ENCODE measurements around the gene GRIK4. TPM values are rescaled to one million over a fixed set of nuclear protein-coding genes. Genes with fewer than 3 reads are reported as not detected.
"Not testable (repeated sequence)": the region's sequence is repeated elsewhere in the genome, so short reads cannot be mapped to it uniquely, and the experiment has no call there.

Gene GRIK4
- total RNA-seq, 1 donor from 2014 or later, result 2.2 TPM

DNA sequence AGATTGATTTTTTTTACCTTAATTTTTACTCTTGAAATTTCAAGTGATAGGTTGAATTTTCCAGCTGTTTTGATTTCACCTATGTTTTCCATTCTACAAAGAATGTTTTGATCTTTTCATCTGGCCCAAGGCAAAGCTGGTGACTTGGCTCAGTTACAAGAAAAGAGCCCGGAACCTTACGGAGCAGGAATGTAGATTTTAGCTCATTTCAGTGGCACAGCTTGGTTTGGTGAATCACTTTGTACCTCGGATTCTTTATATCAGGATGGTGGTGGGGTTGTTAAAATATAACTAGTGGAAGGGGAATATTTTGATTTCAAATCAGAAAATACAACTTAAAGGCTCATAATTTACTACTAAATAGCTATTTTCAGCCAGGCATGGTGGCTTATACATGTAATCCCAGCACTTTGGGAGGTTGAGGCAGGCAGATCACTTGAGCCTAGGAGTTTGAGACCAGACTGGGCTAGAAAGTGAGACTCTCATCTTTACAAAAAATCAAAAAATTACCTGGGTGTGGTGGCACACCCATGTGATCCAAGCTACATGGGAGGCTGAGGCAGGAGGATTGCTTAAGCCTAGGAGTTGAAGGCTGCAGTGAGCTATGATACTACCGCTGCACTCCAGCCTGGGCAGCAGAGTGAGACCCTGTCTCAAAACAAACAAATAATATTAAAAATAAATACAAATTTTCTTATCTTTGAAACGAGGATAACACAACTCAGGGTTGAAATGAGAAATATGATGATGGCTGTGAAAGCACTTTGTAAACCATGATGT, 9.4 kb upstream of the GRIK4 start:
- no peaks in the 10 kb centered on the region for H3K9me3 ChIP-seq (ENCODE audit: insufficient read depth, low read depth, low read length)
- no peak overlapping the region for H3K4me3 ChIP-seq (ENCODE audit: insufficient read depth, low read depth, low read length)
- H3K4me1 ChIP-seq (ENCODE audit: insufficient read depth, low read length), result no peaks in the 10 kb centered on the region
- no peaks in the 10 kb centered on the region for H3K9me3 Mint-ChIP-seq (ENCODE audit: unreplicated experiment)
- TF ChIP-seq, protein P1, sequence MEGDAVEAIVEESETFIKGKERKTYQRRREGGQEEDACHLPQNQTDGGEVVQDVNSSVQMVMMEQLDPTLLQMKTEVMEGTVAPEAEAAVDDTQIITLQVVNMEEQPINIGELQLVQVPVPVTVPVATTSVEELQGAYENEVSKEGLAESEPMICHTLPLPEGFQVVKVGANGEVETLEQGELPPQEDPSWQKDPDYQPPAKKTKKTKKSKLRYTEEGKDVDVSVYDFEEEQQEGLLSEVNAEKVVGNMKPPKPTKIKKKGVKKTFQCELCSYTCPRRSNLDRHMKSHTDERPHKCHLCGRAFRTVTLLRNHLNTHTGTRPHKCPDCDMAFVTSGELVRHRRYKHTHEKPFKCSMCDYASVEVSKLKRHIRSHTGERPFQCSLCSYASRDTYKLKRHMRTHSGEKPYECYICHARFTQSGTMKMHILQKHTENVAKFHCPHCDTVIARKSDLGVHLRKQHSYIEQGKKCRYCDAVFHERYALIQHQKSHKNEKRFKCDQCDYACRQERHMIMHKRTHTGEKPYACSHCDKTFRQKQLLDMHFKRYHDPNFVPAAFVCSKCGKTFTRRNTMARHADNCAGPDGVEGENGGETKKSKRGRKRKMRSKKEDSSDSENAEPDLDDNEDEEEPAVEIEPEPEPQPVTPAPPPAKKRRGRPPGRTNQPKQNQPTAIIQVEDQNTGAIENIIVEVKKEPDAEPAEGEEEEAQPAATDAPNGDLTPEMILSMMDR (IDR thresholded peaks at IDR 0.05; ENCODE audit: insufficient read depth, low read depth, low read length), result no peak
- TF ChIP-seq EZH2 (IDR thresholded peaks at IDR 0.05; ENCODE audit: insufficient read depth, low read length), result no peak
- no peak overlapping the region for H3K4me3 Mint-ChIP-seq (ENCODE audit: unreplicated experiment)
- no peak overlapping the region for H3K4me2 ChIP-seq (ENCODE audit: low read length)
- peaks cover 11% of the 10 kb centered on the region for H3K27me3 ChIP-seq (ENCODE audit: insufficient read depth, low read length)
- peaks cover 1% of the 10 kb centered on the region for H3K36me3 Mint-ChIP-seq (ENCODE audit: low read depth, unreplicated experiment)
- H3K27ac Mint-ChIP-seq (ENCODE audit: unreplicated experiment), result no peak overlapping the region
- H3K27me3 Mint-ChIP-seq (ENCODE audit: low read depth, unreplicated experiment), result peaks cover 11% of the 10 kb centered on the region
- FAIRE-seq (no peak), DNase-seq (ENCODE audit: low read depth) (no peak)
- H3K79me2 ChIP-seq (ENCODE audit: insufficient read depth, low read length), result no peaks in the 10 kb centered on the region
- H3K9ac ChIP-seq (ENCODE audit: low read length), result no peak overlapping the region
- H3K27ac ChIP-seq (ENCODE audit: low read depth, low read length), result no peak overlapping the region
- peaks cover 3% of the 10 kb centered on the region for H3K4me1 Mint-ChIP-seq (ENCODE audit: low read depth, unreplicated experiment)
- H4K20me1 ChIP-seq (ENCODE audit: insufficient read depth, low read length), result no peaks in the 10 kb centered on the region
- H2AFZ ChIP-seq (ENCODE audit: low read depth, low read length), result no peak overlapping the region
- no peaks in the 10 kb centered on the region for H3K36me3 ChIP-seq (ENCODE audit: insufficient read depth, low read length)

DNA sequence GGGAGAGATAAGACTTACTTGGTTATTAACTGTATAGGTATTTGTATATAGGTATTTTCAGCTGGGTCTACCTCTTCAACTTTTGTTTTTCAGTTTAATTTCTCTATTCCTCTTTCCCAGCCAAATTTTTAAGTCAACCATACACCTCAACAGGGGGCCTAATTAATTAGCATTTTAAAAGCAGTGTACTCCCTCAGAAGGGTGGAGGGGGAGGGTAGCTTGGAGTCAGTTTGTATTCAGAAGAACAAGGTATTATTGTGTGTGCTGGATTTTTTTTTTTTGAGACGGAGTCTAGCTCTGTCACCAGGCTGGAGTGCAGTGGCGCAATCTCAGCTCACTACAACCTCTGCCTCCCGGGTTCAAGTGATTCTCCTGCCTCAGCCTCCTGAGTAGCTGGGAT, 8.0 kb upstream of the GRIK4 start:
- H3K4me1 ChIP-seq (ENCODE audit: insufficient read depth, low read length); H2AFZ ChIP-seq (ENCODE audit: low read depth, low read length); H3K9ac ChIP-seq (ENCODE audit: low read length); H3K27ac ChIP-seq (ENCODE audit: low read depth, low read length); H3K4me3 Mint-ChIP-seq (ENCODE audit: unreplicated experiment); H3K9me3 ChIP-seq (ENCODE audit: insufficient read depth, low read depth, low read length); DNase-seq (ENCODE audit: low read depth); H3K36me3 Mint-ChIP-seq (ENCODE audit: low read depth, unreplicated experiment); FAIRE-seq; H3K9me3 Mint-ChIP-seq (ENCODE audit: unreplicated experiment); H3K27ac Mint-ChIP-seq (ENCODE audit: unreplicated experiment); H3K4me3 ChIP-seq (ENCODE audit: insufficient read depth, low read depth, low read length); H3K4me2 ChIP-seq (ENCODE audit: low read length); H3K4me1 Mint-ChIP-seq (ENCODE audit: low read depth, unreplicated experiment); H3K36me3 ChIP-seq (ENCODE audit: insufficient read depth, low read length); H3K79me2 ChIP-seq (ENCODE audit: insufficient read depth, low read length); H4K20me1 ChIP-seq (ENCODE audit: insufficient read depth, low read length): not testable (repeated sequence)
- peaks cover 16% of the 10 kb centered on the region for H3K27me3 Mint-ChIP-seq (ENCODE audit: low read depth, unreplicated experiment)
- peaks cover 11% of the 10 kb centered on the region for H3K27me3 ChIP-seq (ENCODE audit: insufficient read depth, low read length)

DNA sequence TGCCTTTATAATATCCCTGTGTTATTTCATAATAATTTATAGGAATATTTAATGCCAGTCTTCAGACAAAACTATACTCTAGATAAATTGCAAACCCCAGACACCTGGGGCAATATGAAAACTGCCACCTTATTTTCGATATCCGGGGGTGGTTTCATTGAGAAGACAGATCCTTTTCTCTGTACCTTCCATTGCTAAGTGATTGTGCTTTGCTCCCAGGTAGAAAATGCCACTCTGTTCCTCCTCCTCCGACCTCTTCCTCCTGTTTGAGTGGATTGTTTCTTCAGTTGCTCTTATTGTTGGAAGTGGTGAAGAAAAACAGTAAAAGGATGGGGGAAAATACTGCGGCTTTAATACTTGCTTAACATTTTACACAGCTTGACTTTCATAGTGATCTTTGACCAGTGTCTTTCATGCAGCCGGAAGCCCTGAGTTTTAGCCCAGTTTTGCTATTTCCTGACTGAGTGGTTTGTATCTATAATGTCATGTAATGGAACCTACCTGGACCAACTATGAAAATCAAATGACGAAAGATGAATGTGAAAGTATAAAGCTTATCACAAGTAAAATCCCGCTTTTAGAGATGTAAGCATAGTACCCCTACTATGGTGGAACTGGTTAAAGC, 5.6 kb upstream of the GRIK4 start:
- no peaks in the 10 kb centered on the region for H3K9me3 ChIP-seq (ENCODE audit: insufficient read depth, low read depth, low read length)
- no peak overlapping the region for H3K4me3 ChIP-seq (ENCODE audit: insufficient read depth, low read depth, low read length)
- FAIRE-seq (no peak), DNase-seq (ENCODE audit: low read depth) (no peak)
- H3K36me3 ChIP-seq (ENCODE audit: insufficient read depth, low read length), result no peaks in the 10 kb centered on the region
- no peaks in the 10 kb centered on the region for H3K79me2 ChIP-seq (ENCODE audit: insufficient read depth, low read length)
- H3K27ac ChIP-seq (ENCODE audit: low read depth, low read length), result no peak overlapping the region
- Mint-ChIP-seq H3K4me1 (ENCODE audit: low read depth, unreplicated experiment) (peaks cover 3% of the 10 kb centered on the region), H3K27me3 (ENCODE audit: low read depth, unreplicated experiment) (peaks cover 32% of the 10 kb centered on the region), H3K9me3 (ENCODE audit: unreplicated experiment) (no peaks in the 10 kb centered on the region), H3K4me3 (ENCODE audit: unreplicated experiment) (no peak overlapping the region), H3K36me3 (ENCODE audit: low read depth, unreplicated experiment) (peaks cover 1% of the 10 kb centered on the region), H3K27ac (ENCODE audit: unreplicated experiment) (no peak overlapping the region)
- no peak overlapping the region for H3K9ac ChIP-seq (ENCODE audit: low read length)
- H2AFZ ChIP-seq (ENCODE audit: low read depth, low read length), result no peak overlapping the region
- H4K20me1 ChIP-seq (ENCODE audit: insufficient read depth, low read length), result no peaks in the 10 kb centered on the region
- H3K27me3 ChIP-seq (ENCODE audit: insufficient read depth, low read length), result peaks cover 19% of the 10 kb centered on the region
- TF ChIP-seq EZH2 (IDR thresholded peaks at IDR 0.05; ENCODE audit: insufficient read depth, low read length), result no peak
- TF ChIP-seq, protein P1 (IDR thresholded peaks at IDR 0.05; ENCODE audit: insufficient read depth, low read depth, low read length), result no peak
- no peak overlapping the region for H3K4me2 ChIP-seq (ENCODE audit: low read length)
- no peaks in the 10 kb centered on the region for H3K4me1 ChIP-seq (ENCODE audit: insufficient read depth, low read length)
